ENCODE data around the gene MEI1. TPM values are rescaled to one million over a fixed set of nuclear protein-coding genes. Genes with fewer than 3 reads are reported as not detected.

MEI1 gene
- total RNA-seq, 3 donors from 2014 or later (not counting 1 experiment from before 2014, with no cell fraction given) = 44.7 to 75.6 (median 50.3) TPM

- under 1% methylated on average over 61 of the region's 62 CpGs for WGBS (ENCODE audit: insufficient coverage)
- DNase-seq (peak; percentile 85 to 98), ATAC-seq (peak; percentile 94 to 97 (median 95))
- H3K27me3 Mint-ChIP-seq (ENCODE audit: low read depth in 2 of 2) = no peaks in the 10 kb centered on the region
- peaks cover 19 to 23% of the 10 kb centered on the region in 2 donors for H3K4me1 Mint-ChIP-seq
- Histone ChIP-seq H3K27me3 (ENCODE audit: control insufficient read depth, insufficient read depth, low read length) (no peaks in the 10 kb centered on the region), H3K27ac (ENCODE audit: low read length) (peak within 1 kb of the TSS; percentile 100), H3K4me1 (ENCODE audit: control insufficient read depth, insufficient read depth, low read length) (peaks cover 18% of the 10 kb centered on the region), H3K36me3 (ENCODE audit: control insufficient read depth, insufficient read depth, low read length) (no peaks in the 10 kb centered on the region), H3K4me3 (ENCODE audit: low read length) (peak within 1 kb of the TSS; percentile 92), H3K9me3 (ENCODE audit: control insufficient read depth, insufficient read depth, low read length) (no peaks in the 10 kb centered on the region)
- H3K9me3 Mint-ChIP-seq = no peaks in the 10 kb centered on the region
- no peaks in the 10 kb centered on the region for H3K36me3 Mint-ChIP-seq
- TF ChIP-seq, protein P1, sequence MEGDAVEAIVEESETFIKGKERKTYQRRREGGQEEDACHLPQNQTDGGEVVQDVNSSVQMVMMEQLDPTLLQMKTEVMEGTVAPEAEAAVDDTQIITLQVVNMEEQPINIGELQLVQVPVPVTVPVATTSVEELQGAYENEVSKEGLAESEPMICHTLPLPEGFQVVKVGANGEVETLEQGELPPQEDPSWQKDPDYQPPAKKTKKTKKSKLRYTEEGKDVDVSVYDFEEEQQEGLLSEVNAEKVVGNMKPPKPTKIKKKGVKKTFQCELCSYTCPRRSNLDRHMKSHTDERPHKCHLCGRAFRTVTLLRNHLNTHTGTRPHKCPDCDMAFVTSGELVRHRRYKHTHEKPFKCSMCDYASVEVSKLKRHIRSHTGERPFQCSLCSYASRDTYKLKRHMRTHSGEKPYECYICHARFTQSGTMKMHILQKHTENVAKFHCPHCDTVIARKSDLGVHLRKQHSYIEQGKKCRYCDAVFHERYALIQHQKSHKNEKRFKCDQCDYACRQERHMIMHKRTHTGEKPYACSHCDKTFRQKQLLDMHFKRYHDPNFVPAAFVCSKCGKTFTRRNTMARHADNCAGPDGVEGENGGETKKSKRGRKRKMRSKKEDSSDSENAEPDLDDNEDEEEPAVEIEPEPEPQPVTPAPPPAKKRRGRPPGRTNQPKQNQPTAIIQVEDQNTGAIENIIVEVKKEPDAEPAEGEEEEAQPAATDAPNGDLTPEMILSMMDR (IDR thresholded peaks at IDR 0.05) = no peak
- peak within 1 kb of the TSS; percentile 97 for H3K4me3 Mint-ChIP-seq
- peak within 1 kb of the TSS; percentile 97 to 98 for H3K27ac Mint-ChIP-seq
- intact Hi-C loops (cut with micrococcal nuclease) = loop anchor here (2.0 kb wide), 1 partner anchor 22 kb away; no protein-coding TSS in a partner anchor
Observed at GRCh38 chr22:41688365-41689211, 10.7 kb upstream of the MEI1 start, which contains the start of gene SNU13. TSS of gene SNU13 (minus strand) at chr22:41688867. CDS start at chr22:41688796, 71 bp downstream.

- no peaks in the 10 kb centered on the region for H3K27me3 ChIP-seq (ENCODE audit: control insufficient read depth, insufficient read depth, low read length)
- no peaks in the 10 kb centered on the region for H3K9me3 ChIP-seq (ENCODE audit: control insufficient read depth, insufficient read depth, low read length)
- Mint-ChIP-seq H3K27me3 (ENCODE audit: low read depth in 2 of 2) (no peaks in the 10 kb centered on the region), H3K4me1 (peaks cover 19 to 23% of the 10 kb centered on the region in 2 donors), H3K36me3 (no peaks in the 10 kb centered on the region), H3K27ac (peak overlapping the region; percentile 97 to 98), H3K9me3 (no peaks in the 10 kb centered on the region), H3K4me3 (peak overlapping the region; percentile 97)
- H3K27ac ChIP-seq (ENCODE audit: low read length) = no peak overlapping the region
- intact Hi-C loops (cut with micrococcal nuclease) = no loop called here
- ATAC-seq = no peak
- H3K36me3 ChIP-seq (ENCODE audit: control insufficient read depth, insufficient read depth, low read length) = peaks cover 3% of the 10 kb centered on the region
- peaks cover 18% of the 10 kb centered on the region for H3K4me1 ChIP-seq (ENCODE audit: control insufficient read depth, insufficient read depth, low read length)
- TF ChIP-seq, protein P1 (IDR thresholded peaks at IDR 0.05) = no peak
- 97% methylated on average over 3 of the region's 3 CpGs for WGBS (ENCODE audit: insufficient coverage)
- no peak overlapping the region for H3K4me3 ChIP-seq (ENCODE audit: low read length)
- DNase-seq = peak in 1 of 2 donors; percentile 23
Observed at GRCh38 chr22:41690476-41690875, 8.8 kb upstream of the MEI1 start.

DNA sequence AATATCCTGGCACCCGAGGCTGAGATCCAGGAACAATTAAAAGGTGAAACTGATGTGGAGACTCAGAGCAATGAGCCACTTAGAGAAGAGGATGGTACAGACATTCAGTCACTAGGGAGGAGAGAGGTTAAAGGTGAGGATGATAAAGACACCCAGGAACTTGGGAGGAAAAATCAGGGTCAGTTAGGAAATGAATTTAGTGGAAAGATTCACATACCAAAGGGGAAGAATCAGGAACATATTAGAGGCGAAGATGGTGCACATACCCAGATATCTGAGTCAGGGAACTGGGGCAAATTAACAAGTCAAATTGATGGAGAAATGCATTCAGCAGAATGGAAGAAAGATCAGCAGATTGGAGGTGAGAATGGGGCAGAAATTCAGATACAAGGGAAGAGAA lies 4.1 kb upstream of the MEI1 start:
- TF ChIP-seq, protein P1 (IDR thresholded peaks at IDR 0.05) = no peak
- intact Hi-C loops (cut with micrococcal nuclease) = no loop called here
- H3K4me1 ChIP-seq (ENCODE audit: control insufficient read depth, insufficient read depth, low read length) = peaks cover 18% of the 10 kb centered on the region
- DNase-seq (no peak), ATAC-seq (no peak)
- H3K27me3 ChIP-seq (ENCODE audit: control insufficient read depth, insufficient read depth, low read length) = no peaks in the 10 kb centered on the region
- no peak overlapping the region for H3K4me3 Mint-ChIP-seq
- H3K9me3 ChIP-seq (ENCODE audit: control insufficient read depth, insufficient read depth, low read length) = no peaks in the 10 kb centered on the region
- no peaks in the 10 kb centered on the region for H3K36me3 Mint-ChIP-seq
- no peaks in the 10 kb centered on the region for H3K27me3 Mint-ChIP-seq (ENCODE audit: low read depth in 2 of 2)
- H3K27ac Mint-ChIP-seq = no peak overlapping the region
- no peak overlapping the region for H3K4me3 ChIP-seq (ENCODE audit: low read length)
- peaks cover 3% of the 10 kb centered on the region for H3K36me3 ChIP-seq (ENCODE audit: control insufficient read depth, insufficient read depth, low read length)
- H3K9me3 Mint-ChIP-seq = no peaks in the 10 kb centered on the region
- H3K27ac ChIP-seq (ENCODE audit: low read length) = no peak overlapping the region
- peaks cover 6 to 17% of the 10 kb centered on the region in 2 donors for H3K4me1 Mint-ChIP-seq
- 100% methylated on average over 2 of the region's 2 CpGs for WGBS (ENCODE audit: insufficient coverage)
